ENCODE measurements around the gene MCUR1. TPM values are rescaled to one million over a fixed set of nuclear protein-coding genes. Genes with fewer than 3 reads are reported as not detected.
A peak's percentile ranks its signal among the peaks of the same experiment; 100 is the strongest.
"Not testable (repeated sequence)": the region's sequence is repeated elsewhere in the genome, so short reads cannot be mapped to it uniquely, and the experiment has no call there.

MCUR1 gene
- 6.1 TPM for total RNA-seq (2013)
- polyA plus RNA-seq (1 to 10 TPM; 2.4 to 7.8 (median 5.2) TPM), polyA minus RNA-seq (1.7 and 2.6 TPM in 2 replicates), total RNA-seq (5.8 to 25.6 (median 13.8) reads per million in 11 experiments)

GRCh38 chr6:13814176-13814937 lies at the start of gene MCUR1:
MCUR1 (minus strand) TSS chr6:13814557; CDS start chr6:13814429, 128 bp downstream.
- Mint-ChIP-seq H3K9me3 (no peaks in the 10 kb centered on the region), H3K27ac (peak within 1 kb of the TSS; percentile 74 to 90 (median 86)), H3K36me3 (peaks cover 1 to 3% of the 10 kb centered on the region in 2 donors), H3K27me3 (ENCODE audit: low read depth in 3 of 3) (peaks cover 0 to 2% (median 0%) of the 10 kb centered on the region in 3 donors), H3K4me3 (peak within 1 kb of the TSS; percentile 89 to 93), H3K4me1 (peaks cover 35% of the 10 kb centered on the region)
- Histone ChIP-seq H3K79me2 (ENCODE audit: insufficient read depth, low read length) (peaks cover 39% of the 10 kb centered on the region), H3K27ac (ENCODE audit: low read depth in 1 of 2, low read length in 2 of 2) (peak within 1 kb of the TSS; percentile 69 to 80), H3K4me3 (replicated peaks in 1 of 3; ENCODE audit: low read depth in 2 of 3, low read length in 3 of 3) (peak within 1 kb of the TSS; percentile 63 to 84 (median 83)), H2AFZ (ENCODE audit: insufficient read depth, low read depth, low read length, poor library complexity, severe bottlenecking) (peak within 1 kb of the TSS; percentile 97), H3K9me3 (replicated peaks in 1 of 2; ENCODE audit: control insufficient read depth in 1 of 2, insufficient read depth in 1 of 2, low read length in 2 of 2) (no peaks in the 10 kb centered on the region), H3K4me1 (ENCODE audit: control insufficient read depth in 1 of 2, insufficient read depth in 2 of 2, low read length in 2 of 2) (peaks cover 16 to 35% of the 10 kb centered on the region in 2 donors), H3K4me2 (replicated peaks; ENCODE audit: extremely low read depth, low read length, poor library complexity, severe bottlenecking) (peak within 1 kb of the TSS; percentile 83), H3K9ac (ENCODE audit: insufficient read depth, low read length, poor library complexity, severe bottlenecking) (peak within 1 kb of the TSS; percentile 80), H3K27me3 (ENCODE audit: control insufficient read depth in 2 of 2, insufficient read depth in 2 of 2, low read length in 2 of 2) (no peaks in the 10 kb centered on the region), H3K36me3 (replicated peaks in 1 of 2; ENCODE audit: control insufficient read depth in 1 of 2, insufficient read depth in 2 of 2, low read length in 2 of 2) (no peaks in the 10 kb centered on the region), H4K20me1 (ENCODE audit: insufficient read depth, low read length) (no peaks in the 10 kb centered on the region)
- peak; percentile 67 to 79 (median 78) for DNase-seq
- TF ChIP-seq CTCF (IDR thresholded peaks at IDR 0.05): no peak
- intact Hi-C loops (cut with micrococcal nuclease): no loop called here
- under 1% methylated on average over 79 of the region's 81 CpGs for WGBS (ENCODE audit: insufficient coverage)

GRCh38 chr6:13863699-13864155 lies 49.4 kb upstream of the MCUR1 start:
- no peak overlapping the region for H3K4me3 ChIP-seq (replicated peaks in 1 of 3; ENCODE audit: low read depth in 2 of 3, low read length in 3 of 3)
- H3K9me3 Mint-ChIP-seq: peaks cover 5 to 16% (median 15%) of the 10 kb centered on the region in 7 donors
- H3K9me3 ChIP-seq (replicated peaks in 1 of 2; ENCODE audit: control insufficient read depth in 1 of 2, insufficient read depth in 1 of 2, low read length in 2 of 2): peaks cover 9 to 12% of the 10 kb centered on the region in 2 donors
- intact Hi-C loops (cut with micrococcal nuclease): no loop called here
- H3K27me3 ChIP-seq (ENCODE audit: control insufficient read depth in 2 of 2, insufficient read depth in 2 of 2, low read length in 2 of 2): peaks cover 23 to 28% of the 10 kb centered on the region in 2 donors
- peaks cover 4 to 7% of the 10 kb centered on the region in 2 donors for H3K36me3 Mint-ChIP-seq
- no peak overlapping the region for H3K9ac ChIP-seq (ENCODE audit: insufficient read depth, low read length, poor library complexity, severe bottlenecking)
- no peak for DNase-seq
- H3K4me2 ChIP-seq (replicated peaks; ENCODE audit: extremely low read depth, low read length, poor library complexity, severe bottlenecking): no peak overlapping the region
- H3K27me3 Mint-ChIP-seq (ENCODE audit: low read depth in 3 of 3): peaks cover 21 to 26% (median 24%) of the 10 kb centered on the region in 3 donors
- no peaks in the 10 kb centered on the region for H3K79me2 ChIP-seq (ENCODE audit: insufficient read depth, low read length)
- no peaks in the 10 kb centered on the region for H3K36me3 ChIP-seq (replicated peaks in 1 of 2; ENCODE audit: control insufficient read depth in 1 of 2, insufficient read depth in 2 of 2, low read length in 2 of 2)
- H3K4me3 Mint-ChIP-seq: no peak overlapping the region
- H3K4me1 Mint-ChIP-seq: peaks cover 20% of the 10 kb centered on the region
- H3K4me1 ChIP-seq (ENCODE audit: control insufficient read depth in 1 of 2, insufficient read depth in 2 of 2, low read length in 2 of 2): peaks cover 20 to 22% of the 10 kb centered on the region in 2 donors
- no peak overlapping the region for H3K27ac Mint-ChIP-seq
- H3K27ac ChIP-seq (ENCODE audit: low read depth in 1 of 2, low read length in 2 of 2): no peak overlapping the region
- H2AFZ ChIP-seq (ENCODE audit: insufficient read depth, low read depth, low read length, poor library complexity, severe bottlenecking): no peak overlapping the region
- WGBS (ENCODE audit: insufficient coverage): 57% methylated on average over 1 of the region's 2 CpGs
- no peaks in the 10 kb centered on the region for H4K20me1 ChIP-seq (ENCODE audit: insufficient read depth, low read length)
- no peak for TF ChIP-seq CTCF (IDR thresholded peaks at IDR 0.05)

GRCh38 chr6:13860556-13861185 lies 46.3 kb upstream of the MCUR1 start:
- peaks cover 5 to 16% (median 15%) of the 10 kb centered on the region in 7 donors for H3K9me3 Mint-ChIP-seq
- H3K36me3 Mint-ChIP-seq; H3K4me2 ChIP-seq (replicated peaks; ENCODE audit: extremely low read depth, low read length, poor library complexity, severe bottlenecking); H2AFZ ChIP-seq (ENCODE audit: insufficient read depth, low read depth, low read length, poor library complexity, severe bottlenecking); H3K9ac ChIP-seq (ENCODE audit: insufficient read depth, low read length, poor library complexity, severe bottlenecking); DNase-seq; intact Hi-C loops (cut with micrococcal nuclease); H3K27ac Mint-ChIP-seq; H3K36me3 ChIP-seq (replicated peaks in 1 of 2; ENCODE audit: control insufficient read depth in 1 of 2, insufficient read depth in 2 of 2, low read length in 2 of 2); H4K20me1 ChIP-seq (ENCODE audit: insufficient read depth, low read length); H3K79me2 ChIP-seq (ENCODE audit: insufficient read depth, low read length); H3K27ac ChIP-seq (ENCODE audit: low read depth in 1 of 2, low read length in 2 of 2): not testable (repeated sequence)
- H3K9me3 ChIP-seq (replicated peaks in 1 of 2; ENCODE audit: control insufficient read depth in 1 of 2, insufficient read depth in 1 of 2, low read length in 2 of 2): peaks cover 9 to 12% of the 10 kb centered on the region in 2 donors
- WGBS (ENCODE audit: insufficient coverage): 88% methylated on average over 1 of the region's 3 CpGs
- peaks cover 24 to 35% of the 10 kb centered on the region in 2 donors for H3K27me3 ChIP-seq (ENCODE audit: control insufficient read depth in 2 of 2, insufficient read depth in 2 of 2, low read length in 2 of 2)
- H3K4me3 ChIP-seq (replicated peaks in 1 of 3; ENCODE audit: low read depth in 2 of 3, low read length in 3 of 3): peak overlapping the region in 1 of 3 experiments; percentile 50
- peak overlapping the region; percentile 34 to 78 for H3K4me3 Mint-ChIP-seq
- H3K4me1 ChIP-seq (ENCODE audit: control insufficient read depth in 1 of 2, insufficient read depth in 2 of 2, low read length in 2 of 2): peaks cover 14 to 19% of the 10 kb centered on the region in 2 donors
- peaks cover 22% of the 10 kb centered on the region for H3K4me1 Mint-ChIP-seq
- peaks cover 22 to 29% (median 27%) of the 10 kb centered on the region in 3 donors for H3K27me3 Mint-ChIP-seq (ENCODE audit: low read depth in 3 of 3)

Data from CD14-positive monocyte (primary cell).